Keratinocyte (primary cell): ENCODE results near the gene CACNA2D1. TPM values are rescaled to one million over a fixed set of nuclear protein-coding genes. Genes with fewer than 3 reads are reported as not detected.

ENCODE experiments used
- DNase-seq: peaks from one replicate; pipeline ENCODE4 v3.0.0-alpha.2; 2011; ENCODE audit warnings: low read depth, missing footprints, low spot score
- FAIRE-seq: peaks from 2 replicates; lab custom pipeline; 2011; peaks lifted over from hg19 to GRCh38; lab: Jason Lieb, UNC
- H2AFZ ChIP-seq: 2 replicates; pipeline ENCODE4 v1.6.0; 2012; ENCODE audit warnings: low read length, control low read depth, inconsistent platforms; ENCODE audit not compliant: control insufficient read depth
- H3K27ac ChIP-seq: 2 replicates; pipeline ENCODE4 v1.5.1; 2011; ENCODE audit warnings: low read length; ENCODE audit not compliant: control insufficient read depth, insufficient read depth
- H3K27me3 ChIP-seq: 3 replicates; pipeline ENCODE4 v1.6.0; 2011; ENCODE audit warnings: low read length; ENCODE audit not compliant: control insufficient read depth, insufficient read depth; ENCODE audit errors: extremely low read depth
- H3K36me3 ChIP-seq, 2 experiments: 2 replicates in 1 of 2; 3 replicates in 1 of 2; pipeline ENCODE4 v1.5.1; 2011; ENCODE audit warnings: low read length in 2 of 2, mild to moderate bottlenecking in 1 of 2; ENCODE audit not compliant: control insufficient read depth in 2 of 2, insufficient read depth in 2 of 2; ENCODE audit errors: extremely low read depth in 1 of 2
- H3K4me1 ChIP-seq: 3 replicates; pipeline ENCODE4 v1.5.1; 2011; ENCODE audit warnings: low read length; ENCODE audit not compliant: control insufficient read depth, insufficient read depth; ENCODE audit errors: extremely low read depth
- H3K4me2 ChIP-seq: 3 replicates; pipeline ENCODE4 v1.6.0; 2011; ENCODE audit warnings: low read depth, low read length; ENCODE audit not compliant: control insufficient read depth, insufficient read depth; ENCODE audit errors: extremely low read depth
- H3K4me3 ChIP-seq, 3 experiments: fragments of 200-600 bp in 1 of 3; sonication (generic) in 1 of 3; 2 replicates in 2 of 3; 3 replicates in 1 of 3; pipeline ENCODE4 v1.5.1; 2011 to 2016; ENCODE audit warnings: low read length in 3 of 3, mild to moderate bottlenecking in 3 of 3, control low read depth in 2 of 3, inconsistent platforms in 1 of 3, low read depth in 1 of 3, mixed read lengths in 1 of 3, mixed run types in 1 of 3, moderate library complexity in 1 of 3; ENCODE audit not compliant: control insufficient read depth in 2 of 3, insufficient read depth in 2 of 3; ENCODE audit errors: extremely low read depth in 1 of 3
- H3K79me2 ChIP-seq: 2 replicates; pipeline ENCODE4 v1.6.0; 2012; ENCODE audit warnings: low read length; ENCODE audit not compliant: control insufficient read depth, insufficient read depth
- H3K9ac ChIP-seq: 3 replicates; pipeline ENCODE4 v1.6.0; 2011; ENCODE audit warnings: low read length; ENCODE audit not compliant: control insufficient read depth, insufficient read depth; ENCODE audit errors: extremely low read depth
- H3K9me1 ChIP-seq: 3 replicates; pipeline ENCODE4 v1.6.0; 2011; ENCODE audit warnings: low read length; ENCODE audit not compliant: control insufficient read depth, insufficient read depth; ENCODE audit errors: extremely low read depth
- H3K9me3 ChIP-seq: 2 replicates; pipeline ENCODE4 v1.5.1; 2012; ENCODE audit warnings: low read depth, low read length; ENCODE audit not compliant: control insufficient read depth
- H4K20me1 ChIP-seq: 3 replicates; pipeline ENCODE4 v1.6.0; 2011; ENCODE audit warnings: low read length; ENCODE audit not compliant: control insufficient read depth, insufficient read depth; ENCODE audit errors: extremely low read depth
- CTCF ChIP-seq, 3 experiments: IDR thresholded peaks in 1 of 3; conservative IDR thresholded peaks in 1 of 3; optimal IDR thresholded peaks in 1 of 3; 2 replicates in 2 of 3; 3 replicates in 1 of 3; pipeline versions ENCODE3 to v1.5.1; 2011; ENCODE audit warnings: low read length in 3 of 3, mild to moderate bottlenecking in 3 of 3, moderate library complexity in 2 of 3, control low read depth in 1 of 3, inconsistent platforms in 1 of 3; ENCODE audit not compliant: insufficient read depth in 2 of 3; ENCODE audit errors: extremely low read depth in 1 of 3
- EZH2 ChIP-seq: IDR thresholded peaks from one replicate; pipeline ENCODE4 v1.6.1; 2012; ENCODE audit warnings: inconsistent platforms, mild to moderate bottlenecking, low read length, moderate library complexity
- dilution Hi-C: fragments of 300-500 bp; cut with MboI; formaldehyde crosslinking; loops from one replicate; pipeline ENCODE4 v1.7.0; 2020; ENCODE audit warnings: low sequenced_read_pairs; ENCODE audit not compliant: extremely low pct_ligation_motif_present
- polyA plus RNA-seq, 5 experiments: library from polyadenylated mRNA; depleted of rRNA in 3 of 5; stranded (reverse) in 3 of 5; stranded (forward) in 1 of 5; unstranded in 1 of 5; fragments of >200 nt; gene quantifications; 1 replicate in 1 of 5; 2 replicates in 3 of 5; 3 replicates in 1 of 5; pipeline versions ENCODE4 v1.2.1 to v1.2.3, GENCODE V29; 2011 to 2012; ENCODE audit warnings: missing spikeins in 2 of 5, low read depth in 1 of 5, low replicate concordance in 1 of 5

The CACNA2D1 gene
- polyA plus RNA-seq, 1 donor (not counting 4 experiments of a cell fraction or from before 2014, with no cell fraction given), result 1.8 TPM

GRCh38 chr7:82124445-82124844 lies 319.1 kb downstream of the CACNA2D1 start:
- H3K36me3 ChIP-seq, result no peaks in the 10 kb centered on the region
- H3K9ac ChIP-seq, result no peak overlapping the region
- H2AFZ ChIP-seq, result no peak overlapping the region
- H3K79me2 ChIP-seq, result no peaks in the 10 kb centered on the region
- H3K9me1 ChIP-seq, result no peaks in the 10 kb centered on the region
- no peaks in the 10 kb centered on the region for H3K27me3 ChIP-seq
- no peak overlapping the region for H3K4me3 ChIP-seq
- no peak overlapping the region for H3K4me2 ChIP-seq
- no peaks in the 10 kb centered on the region for H3K9me3 ChIP-seq
- no peak overlapping the region for H3K27ac ChIP-seq
- TF ChIP-seq CTCF (optimal IDR thresholded peaks at IDR 0.05 in 1 of 3, IDR thresholded peaks at IDR 0.05 in 1 of 3, conservative IDR thresholded peaks at IDR 0.05 in 1 of 3; ENCODE audit: extremely low read depth in 1 of 3, insufficient read depth in 2 of 3, low read length in 3 of 3) (no peak), EZH2 (no peak)
- DNase-seq (no peak), FAIRE-seq (no peak)
- H4K20me1 ChIP-seq, result no peaks in the 10 kb centered on the region
- H3K4me1 ChIP-seq, result no peaks in the 10 kb centered on the region
- dilution Hi-C loops, result no loop called here

DNA sequence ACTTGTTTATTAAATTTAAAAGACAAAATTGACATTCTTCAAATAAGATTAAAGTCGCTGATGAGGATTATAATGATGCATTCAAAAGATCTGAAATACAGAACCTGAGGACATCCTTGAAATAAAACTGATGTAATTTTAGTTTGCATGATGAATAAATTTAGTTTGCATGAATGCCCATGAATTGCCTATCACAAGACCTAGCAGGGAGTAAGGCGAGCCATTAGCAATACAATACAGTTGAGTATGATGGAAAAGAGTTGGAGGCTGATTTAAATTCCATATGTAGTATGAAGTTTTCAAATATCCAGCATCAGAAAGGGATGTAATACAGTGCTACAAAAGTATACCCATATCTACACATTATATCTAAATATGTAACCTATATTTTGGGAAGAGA lies 321.3 kb downstream of the CACNA2D1 start:
- no peak overlapping the region for H3K4me3 ChIP-seq
- H3K79me2 ChIP-seq, result no peaks in the 10 kb centered on the region
- no peaks in the 10 kb centered on the region for H4K20me1 ChIP-seq
- H3K27me3 ChIP-seq, result no peaks in the 10 kb centered on the region
- no peak overlapping the region for H3K27ac ChIP-seq
- dilution Hi-C loops, result no loop called here
- TF ChIP-seq CTCF (optimal IDR thresholded peaks at IDR 0.05 in 1 of 3, IDR thresholded peaks at IDR 0.05 in 1 of 3, conservative IDR thresholded peaks at IDR 0.05 in 1 of 3; ENCODE audit: extremely low read depth in 1 of 3, insufficient read depth in 2 of 3, low read length in 3 of 3) (no peak), EZH2 (no peak)
- H3K4me1 ChIP-seq, result no peaks in the 10 kb centered on the region
- no peak for FAIRE-seq
- H3K9ac ChIP-seq, result no peak overlapping the region
- no peak for DNase-seq
- H3K4me2 ChIP-seq, result no peak overlapping the region
- no peaks in the 10 kb centered on the region for H3K9me1 ChIP-seq
- H2AFZ ChIP-seq, result no peak overlapping the region
- H3K9me3 ChIP-seq, result no peaks in the 10 kb centered on the region
- no peaks in the 10 kb centered on the region for H3K36me3 ChIP-seq
